SK-N-MC (cell line): ENCODE results near the gene KANTR.

Source experiments
- EZH2 ChIP-seq: fragments of 200-600 bp; sonication (generic); IDR thresholded peaks from one replicate; pipeline ENCODE4 v1.6.1; 2017; ENCODE audit warnings: antibody characterized with exemption
- FOXP2 ChIP-seq: optimal IDR thresholded peaks from 2 replicates; pipeline ENCODE3; 2011; ENCODE audit warnings: mild to moderate bottlenecking, moderate library complexity; ENCODE audit not compliant: insufficient read depth; ENCODE audit errors: extremely low read length, control extremely low read depth
- POLR2AphosphoS5 ChIP-seq: IDR thresholded peaks from 2 replicates; pipeline ENCODE4 v1.6.1; 2012; ENCODE audit warnings: mild to moderate bottlenecking, low read depth, low read length, borderline replicate concordance

- TF ChIP-seq EZH2 (no peak), POLR2AphosphoS5 (no peak), FOXP2 (no peak)
These were observed 18.9 kb upstream of the KANTR start for GRCh38 chrX:53075011-53075410.
